ENCODE data around the gene NFYA. TPM values are rescaled to one million over a fixed set of nuclear protein-coding genes. Genes with fewer than 3 reads are reported as not detected.

Gene NFYA
- total and polyA plus RNA-seq, 2 of the 4 experiments (the other 2 are of a cell fraction): 10.9 to 28.5 TPM

DNA sequence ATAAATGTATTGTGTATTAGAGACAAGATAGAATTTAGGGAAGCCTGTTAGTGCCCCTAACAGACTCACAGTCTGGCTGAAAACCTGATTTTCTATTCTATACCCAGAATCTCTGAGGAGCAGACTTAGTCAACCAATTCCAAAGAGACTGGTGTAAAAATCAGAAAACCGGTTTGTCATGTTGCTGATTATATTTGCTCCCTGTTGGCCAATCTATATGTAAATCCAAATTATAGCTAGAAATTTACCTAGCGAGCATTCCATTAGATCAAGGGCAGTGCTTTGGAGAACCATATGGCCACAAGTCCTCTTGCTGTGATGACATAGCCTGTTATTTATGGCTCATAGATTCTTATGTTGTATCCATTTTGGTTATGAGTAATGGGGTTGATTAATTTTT, 4.8 kb downstream of the NFYA start:
- TF ChIP-seq BHLHE40 (IDR thresholded peaks at IDR 0.05; ENCODE audit: low read depth, low read length) (no peak), MAFK (IDR thresholded peaks at IDR 0.05; ENCODE audit: low read depth, low read length) (no peak), MXI1 (IDR thresholded peaks at IDR 0.05; ENCODE audit: borderline replicate concordance, low read depth, low read length) (no peak), NFE2L2 (IDR thresholded peaks at IDR 0.05; ENCODE audit: low read depth, low read length) (no peak), RCOR1 (IDR thresholded peaks at IDR 0.05; ENCODE audit: insufficient replicate concordance, low read length) (no peak), CHD1 (IDR thresholded peaks at IDR 0.05; ENCODE audit: low read depth, low read length) (no peak), MAZ (IDR thresholded peaks at IDR 0.05; ENCODE audit: borderline replicate concordance, low read depth, low read length) (no peak), RAD21 (IDR thresholded peaks at IDR 0.05; ENCODE audit: low read length) (no peak)
- TF ChIP-seq, protein P1, sequence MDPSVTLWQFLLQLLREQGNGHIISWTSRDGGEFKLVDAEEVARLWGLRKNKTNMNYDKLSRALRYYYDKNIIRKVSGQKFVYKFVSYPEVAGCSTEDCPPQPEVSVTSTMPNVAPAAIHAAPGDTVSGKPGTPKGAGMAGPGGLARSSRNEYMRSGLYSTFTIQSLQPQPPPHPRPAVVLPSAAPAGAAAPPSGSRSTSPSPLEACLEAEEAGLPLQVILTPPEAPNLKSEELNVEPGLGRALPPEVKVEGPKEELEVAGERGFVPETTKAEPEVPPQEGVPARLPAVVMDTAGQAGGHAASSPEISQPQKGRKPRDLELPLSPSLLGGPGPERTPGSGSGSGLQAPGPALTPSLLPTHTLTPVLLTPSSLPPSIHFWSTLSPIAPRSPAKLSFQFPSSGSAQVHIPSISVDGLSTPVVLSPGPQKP (IDR thresholded peaks at IDR 0.05; ENCODE audit: borderline replicate concordance, low read depth, low read length): no peak
- TF ChIP-seq, protein P2, sequence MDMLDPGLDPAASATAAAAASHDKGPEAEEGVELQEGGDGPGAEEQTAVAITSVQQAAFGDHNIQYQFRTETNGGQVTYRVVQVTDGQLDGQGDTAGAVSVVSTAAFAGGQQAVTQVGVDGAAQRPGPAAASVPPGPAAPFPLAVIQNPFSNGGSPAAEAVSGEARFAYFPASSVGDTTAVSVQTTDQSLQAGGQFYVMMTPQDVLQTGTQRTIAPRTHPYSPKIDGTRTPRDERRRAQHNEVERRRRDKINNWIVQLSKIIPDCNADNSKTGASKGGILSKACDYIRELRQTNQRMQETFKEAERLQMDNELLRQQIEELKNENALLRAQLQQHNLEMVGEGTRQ (IDR thresholded peaks at IDR 0.05; ENCODE audit: low read depth, low read length): no peak
- TF ChIP-seq, protein P3, sequence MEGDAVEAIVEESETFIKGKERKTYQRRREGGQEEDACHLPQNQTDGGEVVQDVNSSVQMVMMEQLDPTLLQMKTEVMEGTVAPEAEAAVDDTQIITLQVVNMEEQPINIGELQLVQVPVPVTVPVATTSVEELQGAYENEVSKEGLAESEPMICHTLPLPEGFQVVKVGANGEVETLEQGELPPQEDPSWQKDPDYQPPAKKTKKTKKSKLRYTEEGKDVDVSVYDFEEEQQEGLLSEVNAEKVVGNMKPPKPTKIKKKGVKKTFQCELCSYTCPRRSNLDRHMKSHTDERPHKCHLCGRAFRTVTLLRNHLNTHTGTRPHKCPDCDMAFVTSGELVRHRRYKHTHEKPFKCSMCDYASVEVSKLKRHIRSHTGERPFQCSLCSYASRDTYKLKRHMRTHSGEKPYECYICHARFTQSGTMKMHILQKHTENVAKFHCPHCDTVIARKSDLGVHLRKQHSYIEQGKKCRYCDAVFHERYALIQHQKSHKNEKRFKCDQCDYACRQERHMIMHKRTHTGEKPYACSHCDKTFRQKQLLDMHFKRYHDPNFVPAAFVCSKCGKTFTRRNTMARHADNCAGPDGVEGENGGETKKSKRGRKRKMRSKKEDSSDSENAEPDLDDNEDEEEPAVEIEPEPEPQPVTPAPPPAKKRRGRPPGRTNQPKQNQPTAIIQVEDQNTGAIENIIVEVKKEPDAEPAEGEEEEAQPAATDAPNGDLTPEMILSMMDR (conservative IDR thresholded peaks at IDR 0.05; ENCODE audit: low read depth, low read length): no peak
- Histone ChIP-seq H2AK9ac (replicated peaks; ENCODE audit: low read depth, low read length, poor library complexity) (no peak overlapping the region), H3K56ac (ENCODE audit: extremely low read depth, insufficient read depth, low read length) (no peak overlapping the region), H4K91ac (ENCODE audit: insufficient read depth, low read depth, low read length) (no peak overlapping the region), H2BK5ac (ENCODE audit: low read depth, low read length, poor library complexity, severe bottlenecking) (no peak overlapping the region), H3K14ac (replicated peaks; ENCODE audit: low read depth, low read length) (no peak overlapping the region), H3K27me3 (ENCODE audit: control insufficient read depth, insufficient read depth, low read length) (no peaks in the 10 kb centered on the region), H4K5ac (ENCODE audit: low read depth, low read length) (no peak overlapping the region), H3K4me2 (ENCODE audit: low read depth, low read length) (no peak overlapping the region), H3K23ac (ENCODE audit: low read depth, low read length) (no peak overlapping the region), H2BK120ac (ENCODE audit: low read depth, low read length) (no peak overlapping the region), H2AK5ac (ENCODE audit: low read depth, low read length) (no peak overlapping the region), H2AFZ (replicated peaks; ENCODE audit: low read length, poor library complexity) (no peak overlapping the region), H3K4me1 (ENCODE audit: control insufficient read depth, insufficient read depth, low read length) (peaks cover 3% of the 10 kb centered on the region), H3K9ac (ENCODE audit: low read depth, low read length) (no peak overlapping the region), H2BK20ac (ENCODE audit: low read depth, low read length) (no peak overlapping the region), H4K8ac (ENCODE audit: low read depth in 2 of 2, low read length in 2 of 2) (no peak overlapping the region), H3K79me1 (ENCODE audit: low read depth in 1 of 2, low read length in 2 of 2) (peaks cover 29 to 36% of the 10 kb centered on the region in 2 experiments), H3K36me3 (ENCODE audit: control insufficient read depth, insufficient read depth, low read length) (peaks cover 9% of the 10 kb centered on the region), H3K4me3 (ENCODE audit: insufficient read depth, low read depth, low read length) (no peak overlapping the region), H3K18ac (ENCODE audit: low read depth, low read length) (no peak overlapping the region), H3K9me1 (ENCODE audit: insufficient read depth, low read length) (peaks cover 6% of the 10 kb centered on the region), H3K9me3 (ENCODE audit: control insufficient read depth, insufficient read depth, low read length) (no peaks in the 10 kb centered on the region), H4K20me1 (ENCODE audit: insufficient read depth, low read length) (peaks cover 10% of the 10 kb centered on the region; the same call in 1 of the 2 replicates), H3K4ac (ENCODE audit: low read depth, low read length) (no peak overlapping the region), H3K27ac (ENCODE audit: insufficient read depth, low read length) (no peak overlapping the region), H2BK15ac (ENCODE audit: low read depth, low read length) (no peak overlapping the region)
- CTCF ChIA-PET: interaction anchor here (1.2 kb wide), 1 partner anchor 10 kb away, joined by 3 read pairs; no protein-coding TSS in a partner anchor
- dilution Hi-C loops (cut with HindIII; ENCODE audit: low sequenced_read_pairs, unreplicated experiment): no loop called here
- ATAC-seq (ENCODE audit: low read depth) (no peak), DNase-seq (no peak)
- no TSS peak for BruUV-seq (replicated peaks)
- WGBS, 2 experiments (ENCODE audit: extremely low coverage in 2 of 2, insufficient read length in 1 of 2): 100% methylated on average over 1 of the region's 2 CpGs; no CpG with 5 or more reads in 1 of the 2 experiments
- intact Hi-C loops (cut with micrococcal nuclease): no loop called here
- POLR2A ChIA-PET (ENCODE audit: unreplicated experiment): no interaction called here
- in situ Hi-C loops (cut with MboI; ENCODE audit: low sequenced_read_pairs): no loop called here

All from IMR-90 (cell line).